ENCODE results near the gene GASK1A. TPM values are rescaled to one million over a fixed set of nuclear protein-coding genes. Genes with fewer than 3 reads are reported as not detected.
"Not testable (repeated sequence)": the region's sequence is repeated elsewhere in the genome, so short reads cannot be mapped to it uniquely, and the experiment has no call there.

Gene GASK1A
- total and polyA plus RNA-seq, 7 donors, result 0.92 to 32.7 (median 8.1) TPM

DNA sequence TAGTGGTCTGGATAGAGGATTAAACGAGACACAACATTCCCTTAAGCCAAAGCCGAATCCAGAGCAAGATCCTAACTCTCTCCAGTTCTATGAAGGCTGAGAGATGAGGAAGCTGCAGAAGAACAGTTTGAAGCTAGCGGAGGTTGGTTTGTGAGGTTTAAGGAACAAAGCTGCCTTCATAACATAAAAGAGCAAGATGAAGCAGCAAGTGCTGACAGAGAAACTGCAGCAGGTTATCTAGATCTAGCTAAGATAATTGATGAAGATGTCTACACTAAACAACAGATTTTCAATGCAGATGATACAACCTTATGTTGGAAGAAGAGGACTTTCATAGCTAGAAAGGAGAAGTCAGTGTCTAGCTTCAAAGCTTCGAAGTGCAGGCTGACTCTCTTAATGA lies 14.8 kb upstream of the GASK1A start:
- H3K36me3 ChIP-seq, result no peaks in the 10 kb centered on the region
- WGBS, 2 donors, result 80 to 89% methylated on average over 4 of the region's 4 CpGs
- DNase-seq, result no peak
- H3K9me3 ChIP-seq, result no peaks in the 10 kb centered on the region
- H3K4me3 ChIP-seq, result no peak overlapping the region
- H3K4me1 ChIP-seq, result peaks cover 0 to 9% (median 5%) of the 10 kb centered on the region in 4 donors
- intact Hi-C loops (cut with DNase I), result loop anchor here (5.0 kb wide), 3 partner anchors 38 to 538 kb away; partner anchors contain the start of gene SNRK
- H3K27me3 ChIP-seq, result no peaks in the 10 kb centered on the region
- TF ChIP-seq EP300 (IDR thresholded peaks at IDR 0.05) (no peak), POLR2AphosphoS5 (IDR thresholded peaks at IDR 0.05) (no peak), POLR2A (IDR thresholded peaks at IDR 0.05) (no peak)
- TF ChIP-seq, protein P1, sequence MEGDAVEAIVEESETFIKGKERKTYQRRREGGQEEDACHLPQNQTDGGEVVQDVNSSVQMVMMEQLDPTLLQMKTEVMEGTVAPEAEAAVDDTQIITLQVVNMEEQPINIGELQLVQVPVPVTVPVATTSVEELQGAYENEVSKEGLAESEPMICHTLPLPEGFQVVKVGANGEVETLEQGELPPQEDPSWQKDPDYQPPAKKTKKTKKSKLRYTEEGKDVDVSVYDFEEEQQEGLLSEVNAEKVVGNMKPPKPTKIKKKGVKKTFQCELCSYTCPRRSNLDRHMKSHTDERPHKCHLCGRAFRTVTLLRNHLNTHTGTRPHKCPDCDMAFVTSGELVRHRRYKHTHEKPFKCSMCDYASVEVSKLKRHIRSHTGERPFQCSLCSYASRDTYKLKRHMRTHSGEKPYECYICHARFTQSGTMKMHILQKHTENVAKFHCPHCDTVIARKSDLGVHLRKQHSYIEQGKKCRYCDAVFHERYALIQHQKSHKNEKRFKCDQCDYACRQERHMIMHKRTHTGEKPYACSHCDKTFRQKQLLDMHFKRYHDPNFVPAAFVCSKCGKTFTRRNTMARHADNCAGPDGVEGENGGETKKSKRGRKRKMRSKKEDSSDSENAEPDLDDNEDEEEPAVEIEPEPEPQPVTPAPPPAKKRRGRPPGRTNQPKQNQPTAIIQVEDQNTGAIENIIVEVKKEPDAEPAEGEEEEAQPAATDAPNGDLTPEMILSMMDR (IDR thresholded peaks at IDR 0.05), result no peak
- no peak overlapping the region for H3K27ac ChIP-seq

DNA sequence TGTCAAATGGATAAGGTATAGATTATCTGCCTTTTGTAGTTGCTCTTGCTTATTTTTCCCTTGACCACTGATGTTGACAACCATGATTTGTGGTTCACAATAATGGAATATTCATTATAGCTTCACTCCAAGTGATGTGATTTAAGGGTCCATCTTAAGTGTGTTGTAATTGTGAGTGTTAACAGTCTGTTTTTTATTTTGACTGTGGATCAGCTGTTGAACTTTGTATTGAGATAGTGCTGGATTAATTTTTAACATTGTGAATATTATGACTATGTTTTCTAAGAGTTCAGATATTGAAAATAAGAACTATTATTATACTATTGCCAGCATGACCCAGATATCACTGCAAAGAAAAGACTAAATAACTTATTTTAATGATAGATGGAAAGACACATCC lies 8.6 kb upstream of the GASK1A start:
- DNase-seq, result no peak
- Histone ChIP-seq H3K27ac (no peak overlapping the region), H3K4me3 (no peak overlapping the region), H3K36me3 (no peaks in the 10 kb centered on the region), H3K4me1 (no peaks in the 10 kb centered on the region), H3K9me3 (peaks cover 0 to 7% (median 0%) of the 10 kb centered on the region in 4 donors), H3K27me3 (no peaks in the 10 kb centered on the region)
- TF ChIP-seq POLR2A (IDR thresholded peaks at IDR 0.05) (no peak), POLR2AphosphoS5 (IDR thresholded peaks at IDR 0.05) (no peak), EP300 (IDR thresholded peaks at IDR 0.05) (no peak)
- TF ChIP-seq, protein P1 (IDR thresholded peaks at IDR 0.05), result no peak
- intact Hi-C loops (cut with DNase I), result no loop called here

DNA sequence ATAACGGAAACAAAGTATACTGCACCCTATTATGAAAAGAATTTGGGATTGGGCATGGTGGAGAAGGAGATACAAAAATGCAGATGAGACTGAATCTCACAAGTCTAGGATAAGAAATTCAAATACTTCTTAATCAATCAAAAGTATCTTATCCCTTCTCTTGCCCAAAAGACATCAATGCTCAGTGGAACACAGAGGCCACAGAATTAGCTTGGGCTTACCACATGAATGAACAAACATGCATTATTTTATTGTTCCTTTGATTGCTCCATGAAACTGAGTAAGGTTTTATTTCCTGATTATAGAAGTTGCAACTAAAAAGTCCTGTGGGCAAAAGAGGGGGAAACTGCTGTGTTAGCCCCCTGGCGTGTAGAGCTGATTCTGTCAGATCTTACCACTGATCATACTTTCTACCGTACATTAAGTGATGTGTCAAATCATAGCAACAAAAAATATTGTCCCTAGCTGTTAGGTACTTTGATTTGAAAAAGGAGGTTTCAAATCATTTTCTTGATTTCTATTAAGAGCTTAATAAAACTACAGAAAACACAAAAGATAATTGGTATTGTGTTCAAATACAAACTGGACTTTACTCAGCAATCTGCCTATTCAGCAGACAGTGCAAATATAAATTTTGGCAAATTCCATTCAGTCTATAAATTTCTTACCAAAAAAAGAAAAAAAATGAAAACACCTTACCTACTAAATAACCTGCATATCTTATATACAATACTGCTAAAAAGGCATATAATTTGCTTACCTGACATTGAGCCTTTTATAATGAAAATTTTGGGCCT lies 7.9 kb upstream of the GASK1A start:
- Histone ChIP-seq H3K4me1 (no peaks in the 10 kb centered on the region), H3K36me3 (no peaks in the 10 kb centered on the region), H3K4me3 (no peak overlapping the region), H3K27ac (no peak overlapping the region), H3K27me3 (no peaks in the 10 kb centered on the region), H3K9me3 (peaks cover 0 to 7% (median 0%) of the 10 kb centered on the region in 4 donors)
- WGBS, 2 donors, result 70 to 93% methylated on average over 3 of the region's 3 CpGs
- DNase-seq, result no peak
- TF ChIP-seq, protein P1 (IDR thresholded peaks at IDR 0.05), result no peak
- TF ChIP-seq EP300 (IDR thresholded peaks at IDR 0.05) (no peak), POLR2AphosphoS5 (IDR thresholded peaks at IDR 0.05) (no peak), POLR2A (IDR thresholded peaks at IDR 0.05) (no peak)
- intact Hi-C loops (cut with DNase I), result no loop called here

DNA sequence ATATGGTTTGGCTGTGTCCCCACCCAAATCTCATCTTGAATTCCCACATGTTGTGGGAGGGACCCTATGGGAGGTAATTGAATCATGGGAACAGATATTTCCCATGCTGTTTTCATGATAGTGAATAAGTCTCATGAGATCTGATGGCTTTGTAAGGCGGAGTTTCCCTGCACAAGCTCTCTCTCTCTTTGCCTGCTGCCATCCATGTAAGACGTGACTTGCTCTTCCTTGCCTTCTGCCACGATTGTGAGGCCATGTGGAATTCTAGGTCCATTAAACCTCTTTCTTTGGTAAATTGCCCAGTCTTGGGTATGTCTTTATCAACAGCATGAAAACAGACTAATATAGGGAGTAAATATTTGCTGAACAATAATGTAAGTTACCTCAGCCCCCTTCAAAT lies 4.2 kb upstream of the GASK1A start:
- WGBS, 2 donors, result 89 to 91% methylated on average over 3 of the region's 3 CpGs
- H3K36me3 ChIP-seq, result not testable (repeated sequence)

DNA sequence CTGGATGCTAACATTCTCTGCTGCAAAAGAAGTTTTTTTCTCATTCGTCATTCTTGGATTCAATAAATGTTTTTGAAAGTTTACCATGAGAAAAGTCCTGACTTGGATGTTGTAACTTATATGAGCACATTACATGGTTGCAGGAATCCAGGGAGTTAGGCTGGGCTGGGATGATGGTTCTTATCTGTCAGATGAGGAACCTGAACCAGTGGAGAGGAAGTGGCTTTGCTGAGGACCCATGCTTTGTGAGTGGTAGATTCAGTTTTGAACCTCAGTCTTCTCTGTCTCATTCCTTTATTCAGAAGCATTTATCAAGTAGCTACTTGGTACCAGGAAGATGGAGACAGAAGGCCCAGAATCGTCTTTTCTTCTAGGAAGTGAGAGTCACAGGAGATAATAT lies 3.7 kb upstream of the GASK1A start:
- DNase-seq, result no peak
- Histone ChIP-seq H3K9me3 (peaks cover 0 to 7% (median 0%) of the 10 kb centered on the region in 4 donors), H3K27me3 (no peaks in the 10 kb centered on the region), H3K27ac (no peak overlapping the region), H3K4me1 (peaks cover 0 to 16% (median 14%) of the 10 kb centered on the region in 4 donors), H3K36me3 (no peaks in the 10 kb centered on the region), H3K4me3 (no peak overlapping the region)
- TF ChIP-seq POLR2AphosphoS5 (IDR thresholded peaks at IDR 0.05), result no peak
- intact Hi-C loops (cut with DNase I), result loop anchor here (5.0 kb wide), 1 partner anchor 132 kb away; the partner anchor contains the start of gene POMGNT2
- 86 to 87% methylated on average over 2 of the region's 2 CpGs for WGBS, 2 donors

More for the DNA sequence above, 4.2 kb upstream of the GASK1A start:
- H3K4me1 ChIP-seq, result peaks cover 0 to 11% (median 9%) of the 10 kb centered on the region in 4 donors
- not testable (repeated sequence) for H3K9me3 ChIP-seq, DNase-seq, H3K27me3 ChIP-seq, H3K27ac ChIP-seq, H3K4me3 ChIP-seq
- intact Hi-C loops (cut with DNase I), result loop anchor here (5.0 kb wide), 1 partner anchor 132 kb away; the partner anchor contains the start of gene POMGNT2

Data from sigmoid colon (tissue), 7 donors.